Progenitor cell of endocrine pancreas (in vitro differentiated cells): ENCODE data around the gene ADRA2B. TPM values are rescaled to one million over a fixed set of nuclear protein-coding genes. Genes with fewer than 3 reads are reported as not detected.

Experiments used
- DNase-seq: peaks from one replicate; pipeline ENCODE4 v3.0.0; 2021; ENCODE audit warnings: low spot score; ENCODE audit not compliant: unreplicated experiment
- H3K27ac Mint-ChIP-seq: 2 replicates; pipeline ENCODE4 v1.8.0; 2021; ENCODE audit warnings: mild to moderate bottlenecking, moderate library complexity, mixed read lengths
- H3K27me3 Mint-ChIP-seq: 2 replicates; pipeline ENCODE4 v1.8.0; 2021; ENCODE audit warnings: mixed read lengths
- H3K36me3 Mint-ChIP-seq: 2 replicates; pipeline ENCODE4 v1.8.0; 2022; ENCODE audit warnings: mixed read lengths; ENCODE audit not compliant: insufficient read depth
- H3K4me1 Mint-ChIP-seq: 2 replicates; pipeline ENCODE4 v1.8.0; 2021; ENCODE audit warnings: low read depth, mixed read lengths
- H3K4me3 Mint-ChIP-seq: 2 replicates; pipeline ENCODE4 v1.8.0; 2021; ENCODE audit warnings: low read depth, mild to moderate bottlenecking, moderate library complexity, mixed read lengths
- H3K9me3 Mint-ChIP-seq: 2 replicates; pipeline ENCODE4 v1.8.0; 2021; ENCODE audit warnings: low read depth, mixed read lengths
- total RNA-seq: library from RNA; stranded (reverse); gene quantifications from 2 replicates; pipeline ENCODE4 v1.2.1, GENCODE V29; 2021
- TF ChIP-seq, protein P1 (sequence below): fragments of 200-600 bp; sonication (generic); IDR thresholded peaks from one replicate; pipeline ENCODE4 v1.5.0; 2021; ENCODE audit warnings: antibody characterized with exemption, mild to moderate bottlenecking; ENCODE audit not compliant: unreplicated experiment

ADRA2B gene
- total RNA-seq, 1 donor from 2014 or later: 0.69 TPM

- no peaks in the 10 kb centered on the region for H3K36me3 Mint-ChIP-seq
- no peak overlapping the region for H3K27ac Mint-ChIP-seq
- DNase-seq: peak; percentile 63
- TF ChIP-seq, protein P1, sequence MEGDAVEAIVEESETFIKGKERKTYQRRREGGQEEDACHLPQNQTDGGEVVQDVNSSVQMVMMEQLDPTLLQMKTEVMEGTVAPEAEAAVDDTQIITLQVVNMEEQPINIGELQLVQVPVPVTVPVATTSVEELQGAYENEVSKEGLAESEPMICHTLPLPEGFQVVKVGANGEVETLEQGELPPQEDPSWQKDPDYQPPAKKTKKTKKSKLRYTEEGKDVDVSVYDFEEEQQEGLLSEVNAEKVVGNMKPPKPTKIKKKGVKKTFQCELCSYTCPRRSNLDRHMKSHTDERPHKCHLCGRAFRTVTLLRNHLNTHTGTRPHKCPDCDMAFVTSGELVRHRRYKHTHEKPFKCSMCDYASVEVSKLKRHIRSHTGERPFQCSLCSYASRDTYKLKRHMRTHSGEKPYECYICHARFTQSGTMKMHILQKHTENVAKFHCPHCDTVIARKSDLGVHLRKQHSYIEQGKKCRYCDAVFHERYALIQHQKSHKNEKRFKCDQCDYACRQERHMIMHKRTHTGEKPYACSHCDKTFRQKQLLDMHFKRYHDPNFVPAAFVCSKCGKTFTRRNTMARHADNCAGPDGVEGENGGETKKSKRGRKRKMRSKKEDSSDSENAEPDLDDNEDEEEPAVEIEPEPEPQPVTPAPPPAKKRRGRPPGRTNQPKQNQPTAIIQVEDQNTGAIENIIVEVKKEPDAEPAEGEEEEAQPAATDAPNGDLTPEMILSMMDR: peak; percentile 90
- H3K27me3 Mint-ChIP-seq: peaks cover 68% of the 10 kb centered on the region
- peak overlapping the region; percentile 67 for H3K4me3 Mint-ChIP-seq
- H3K4me1 Mint-ChIP-seq: peaks cover 2% of the 10 kb centered on the region
- no peaks in the 10 kb centered on the region for H3K9me3 Mint-ChIP-seq
Observed at GRCh38 chr2:96116879-96117533, 635 bp upstream of the ADRA2B start.

DNA sequence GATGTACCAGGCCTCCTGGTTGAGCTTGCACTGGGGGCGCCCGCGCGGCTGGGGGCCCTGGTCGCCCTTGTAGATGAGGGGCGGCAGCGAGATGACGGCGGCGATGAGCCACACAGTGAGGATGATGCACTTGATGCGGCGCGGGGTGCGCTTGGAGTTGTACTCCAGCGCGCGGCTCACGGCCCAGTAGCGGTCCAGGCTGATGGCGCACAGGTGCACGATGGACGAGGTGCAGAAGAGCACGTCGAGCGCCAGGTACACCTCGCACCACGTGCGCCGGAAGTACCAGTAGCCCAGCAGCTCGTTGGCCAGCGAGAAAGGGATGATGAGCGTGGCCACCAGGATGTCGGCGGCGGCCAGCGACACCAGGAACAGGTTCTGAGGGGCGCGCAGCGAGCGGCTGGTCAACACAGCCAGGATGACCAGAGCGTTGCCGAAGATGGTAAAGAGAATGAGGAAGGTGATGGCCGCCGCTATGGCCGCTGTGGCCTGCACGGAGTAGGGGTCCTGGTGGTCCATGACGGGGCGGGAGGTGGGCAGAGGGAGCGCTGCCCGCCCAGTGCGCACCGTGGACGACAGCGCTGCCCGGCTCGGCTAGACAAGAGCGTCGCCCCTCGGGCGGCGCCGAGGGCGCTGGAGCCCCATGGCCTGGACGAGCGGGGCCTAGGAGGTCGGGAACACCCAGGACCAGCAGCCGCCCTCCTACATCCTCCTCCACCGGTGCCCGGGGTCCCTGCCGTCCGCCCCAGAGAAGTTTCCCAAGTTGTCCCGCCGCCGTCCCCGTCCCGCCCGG is 544 bp downstream of the ADRA2B start:
- Mint-ChIP-seq H3K4me1 (peaks cover 2% of the 10 kb centered on the region), H3K4me3 (peak overlapping the region; percentile 69), H3K27ac (peak overlapping the region; percentile 10), H3K9me3 (no peaks in the 10 kb centered on the region), H3K36me3 (no peaks in the 10 kb centered on the region), H3K27me3 (peaks cover 56% of the 10 kb centered on the region)
- no peak for DNase-seq
- TF ChIP-seq, protein P1: no peak

GRCh38 chr2:96114903-96115581 is 1.3 kb downstream of the ADRA2B start:
- Mint-ChIP-seq H3K9me3 (no peaks in the 10 kb centered on the region), H3K27ac (peak overlapping the region; percentile 10), H3K36me3 (no peaks in the 10 kb centered on the region), H3K27me3 (peaks cover 48% of the 10 kb centered on the region), H3K4me1 (peaks cover 2% of the 10 kb centered on the region), H3K4me3 (peak overlapping the region; percentile 69)
- TF ChIP-seq, protein P1: no peak
- no peak for DNase-seq

GRCh38 chr2:96114546-96114902 is 1.8 kb downstream of the ADRA2B start:
- Mint-ChIP-seq H3K27me3 (peaks cover 43% of the 10 kb centered on the region), H3K9me3 (no peaks in the 10 kb centered on the region), H3K36me3 (no peaks in the 10 kb centered on the region), H3K27ac (no peak overlapping the region), H3K4me1 (peaks cover 2% of the 10 kb centered on the region), H3K4me3 (no peak overlapping the region)
- TF ChIP-seq, protein P1: no peak
- DNase-seq: no peak

GRCh38 chr2:96113951-96114350 is 2.4 kb downstream of the ADRA2B start:
- Mint-ChIP-seq H3K4me3 (no peak overlapping the region), H3K27ac (no peak overlapping the region), H3K27me3 (peaks cover 37% of the 10 kb centered on the region), H3K36me3 (no peaks in the 10 kb centered on the region), H3K4me1 (peaks cover 3% of the 10 kb centered on the region), H3K9me3 (no peaks in the 10 kb centered on the region)
- DNase-seq: no peak
- TF ChIP-seq, protein P1: no peak
